GM12875 (cell line): ENCODE data around the gene CXorf66.
"Not testable (repeated sequence)": the region's sequence is repeated elsewhere in the genome, so short reads cannot be mapped to it uniquely, and the experiment has no call there.

Source experiments
- H3K4me3 ChIP-seq: one replicate; pipeline ENCODE4 v1.5.1; 2011; ENCODE audit warnings: low read depth, low read length, control low read depth
- CTCF ChIP-seq: IDR thresholded peaks from 2 replicates; pipeline ENCODE4 v1.5.1; 2011; ENCODE audit warnings: low read depth, mild to moderate bottlenecking, control low read depth, inconsistent platforms, low read length, moderate library complexity, borderline replicate concordance; ENCODE audit not compliant: insufficient read depth

Gene CXorf66

GRCh38 chrX:139924696-139925095 is 40.6 kb downstream of the CXorf66 start:
- H3K4me3 ChIP-seq = no peak overlapping the region
- no peak for TF ChIP-seq CTCF

- TF ChIP-seq CTCF = no peak
- H3K4me3 ChIP-seq = no peak overlapping the region
These were observed 41.1 kb downstream of the CXorf66 start for GRCh38 chrX:139924069-139924695.

- H3K4me3 ChIP-seq = not testable (repeated sequence)
These were observed 44.2 kb downstream of the CXorf66 start for GRCh38 chrX:139921142-139921541.

- no peak overlapping the region for H3K4me3 ChIP-seq
- TF ChIP-seq CTCF = no peak
These were observed 45.0 kb downstream of the CXorf66 start for GRCh38 chrX:139920316-139920715.

- no peak overlapping the region for H3K4me3 ChIP-seq
- TF ChIP-seq CTCF = no peak
These were observed 50.9 kb downstream of the CXorf66 start for GRCh38 chrX:139914421-139914820.

GRCh38 chrX:139909712-139910111 is 55.6 kb downstream of the CXorf66 start:
- TF ChIP-seq CTCF = no peak
- H3K4me3 ChIP-seq = no peak overlapping the region

- no peak overlapping the region for H3K4me3 ChIP-seq
- TF ChIP-seq CTCF = no peak
These were observed 58.2 kb downstream of the CXorf66 start for GRCh38 chrX:139907078-139907477.

- TF ChIP-seq CTCF = no peak
- no peak overlapping the region for H3K4me3 ChIP-seq
These were observed 59.6 kb downstream of the CXorf66 start for GRCh38 chrX:139905743-139906142.
